ENCODE measurements around the gene NPAS3.

The NPAS3 gene

DNA sequence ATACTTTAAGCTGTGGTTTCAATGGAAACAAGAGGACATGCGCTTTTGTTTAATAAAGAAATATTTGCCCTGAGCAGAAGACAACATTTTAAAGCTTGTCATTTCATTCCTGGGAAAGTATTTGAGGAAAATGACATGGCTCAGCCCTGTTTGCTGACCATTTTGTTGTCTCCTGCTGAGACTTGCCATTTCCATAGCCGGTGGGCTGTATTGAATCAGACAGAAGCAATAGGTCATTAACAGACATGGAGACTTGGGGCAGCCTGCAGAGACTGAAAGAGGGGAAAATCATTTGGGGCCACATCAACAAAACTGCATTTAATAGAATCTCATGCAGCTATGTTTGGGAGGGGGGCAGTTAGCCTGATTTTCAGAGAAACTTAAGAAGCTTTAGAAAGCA is 443.0 kb downstream of the NPAS3 start:
- DNase-seq (ENCODE audit: low read depth): no peak

GRCh38 chr14:33386140-33386539 is 447.5 kb downstream of the NPAS3 start:
- DNase-seq (ENCODE audit: low read depth): no peak

DNA sequence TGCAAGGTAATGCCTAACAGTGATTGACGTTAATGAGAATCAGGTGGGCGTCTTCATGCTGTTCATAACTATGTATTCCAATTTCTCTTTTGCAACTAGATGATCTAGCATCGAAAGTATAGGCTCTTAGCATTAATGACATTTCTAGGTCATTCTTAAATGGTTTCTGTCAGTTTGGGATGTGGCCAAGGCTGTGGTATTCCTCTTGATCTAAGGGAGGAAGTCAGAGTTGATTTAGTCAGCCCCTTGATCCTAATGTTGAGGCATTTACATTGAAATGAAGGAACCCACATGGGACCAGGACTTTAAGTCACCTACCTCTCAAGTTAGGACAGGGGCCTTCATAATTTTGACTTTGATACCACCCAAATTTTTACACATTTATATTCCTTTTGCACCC is 448.1 kb downstream of the NPAS3 start:
- no peak for DNase-seq (ENCODE audit: low read depth)

- DNase-seq (ENCODE audit: low read depth): no peak
These were observed 451.7 kb downstream of the NPAS3 start for GRCh38 chr14:33390335-33390734.

DNA sequence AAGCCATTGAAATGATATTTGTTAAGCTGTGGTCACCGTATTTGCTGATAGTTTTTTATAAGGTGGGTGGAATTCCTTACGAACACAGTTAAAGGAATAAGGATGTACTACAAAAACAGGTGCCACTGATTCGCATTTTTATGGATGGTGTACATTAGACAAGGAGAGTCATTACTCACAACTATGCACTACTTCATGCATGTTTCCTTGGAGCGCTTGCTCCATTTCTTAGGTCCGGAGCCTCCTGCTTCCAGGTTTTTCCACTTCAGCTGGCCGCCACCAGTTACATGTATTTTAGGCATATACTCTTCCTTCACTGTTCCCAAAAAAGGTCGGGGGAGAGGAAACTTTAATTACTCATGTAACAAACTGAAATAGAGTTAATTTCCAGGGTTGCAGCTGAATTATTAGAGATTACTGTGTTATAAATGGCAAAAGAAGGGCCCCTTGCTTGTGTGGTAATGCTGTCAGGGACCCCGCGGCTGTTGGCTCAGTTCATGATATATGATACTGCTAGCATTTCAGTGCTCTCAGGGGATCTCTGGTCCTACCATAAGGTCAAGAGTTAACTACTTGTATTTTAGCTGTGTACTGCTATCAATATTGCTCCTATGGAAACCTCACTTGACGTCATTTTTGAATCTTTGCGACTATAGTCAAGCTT is 454.7 kb downstream of the NPAS3 start:
- DNase-seq (ENCODE audit: low read depth): no peak

DNA sequence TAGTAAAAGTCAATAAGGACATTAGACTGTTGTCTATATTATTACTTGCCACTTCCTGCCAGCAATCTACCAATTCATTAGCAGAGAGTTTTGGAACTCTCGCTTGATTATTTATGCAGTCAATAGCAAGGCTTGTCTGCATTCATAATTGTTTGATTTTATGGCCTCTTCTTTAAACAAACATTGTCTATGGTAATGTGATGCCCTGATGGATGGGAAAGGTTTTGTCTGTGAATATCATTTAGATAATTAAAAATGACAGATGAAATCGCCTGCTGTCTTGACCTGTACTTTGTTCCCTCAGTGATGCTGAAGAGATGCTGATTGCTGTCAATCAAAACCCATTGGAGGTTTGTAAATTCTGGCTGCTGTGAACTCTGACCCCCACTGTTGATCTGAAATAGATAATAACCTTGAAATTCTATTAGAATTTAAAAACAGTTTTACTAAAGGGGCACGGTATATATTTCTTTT is 455.3 kb downstream of the NPAS3 start:
- no peak for DNase-seq (ENCODE audit: low read depth)

DNA sequence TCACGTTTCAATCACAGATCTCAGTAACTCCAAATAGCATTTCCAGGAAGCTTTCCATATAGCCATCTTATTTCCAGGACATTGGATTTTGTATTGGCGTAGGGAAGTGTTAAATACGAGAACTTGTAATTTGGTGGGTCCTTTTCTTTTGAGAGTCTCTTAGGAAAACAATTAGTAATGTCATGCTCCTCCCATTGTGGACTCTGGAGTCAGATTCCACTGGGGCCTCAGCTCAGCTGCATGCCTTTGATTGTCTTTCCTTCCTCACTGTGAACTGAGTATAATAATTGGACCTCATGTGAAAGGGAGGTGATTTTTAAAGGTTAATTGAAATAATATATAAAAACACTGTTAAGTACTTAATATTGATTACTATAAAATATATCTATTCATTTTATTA is 462.6 kb downstream of the NPAS3 start:
- DNase-seq (ENCODE audit: low read depth): no peak

- DNase-seq (ENCODE audit: low read depth): no peak
These were observed 463.9 kb downstream of the NPAS3 start for GRCh38 chr14:33402604-33403003.

DNA sequence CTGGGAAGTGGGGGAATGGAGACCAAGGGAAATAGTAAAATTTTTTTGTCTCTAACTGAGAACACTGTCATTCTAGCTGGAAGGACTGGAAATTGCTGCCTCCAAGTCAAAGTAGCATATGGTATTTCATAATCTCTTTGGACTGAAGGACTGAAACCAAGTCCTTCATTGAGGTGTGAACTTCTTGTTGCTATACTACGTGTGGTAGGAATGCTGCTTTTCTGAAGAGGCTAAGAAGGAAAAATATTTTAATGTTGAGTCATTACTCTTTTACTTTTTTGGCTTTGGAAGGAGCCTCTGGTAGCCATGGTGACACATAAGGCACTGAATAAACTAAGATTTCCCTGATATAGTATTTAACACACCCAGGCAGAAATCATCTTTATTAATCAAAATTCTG is 465.4 kb downstream of the NPAS3 start:
- DNase-seq (ENCODE audit: low read depth): no peak

GRCh38 chr14:33404964-33405574 is 466.4 kb downstream of the NPAS3 start:
- DNase-seq (ENCODE audit: low read depth): no peak

DNA sequence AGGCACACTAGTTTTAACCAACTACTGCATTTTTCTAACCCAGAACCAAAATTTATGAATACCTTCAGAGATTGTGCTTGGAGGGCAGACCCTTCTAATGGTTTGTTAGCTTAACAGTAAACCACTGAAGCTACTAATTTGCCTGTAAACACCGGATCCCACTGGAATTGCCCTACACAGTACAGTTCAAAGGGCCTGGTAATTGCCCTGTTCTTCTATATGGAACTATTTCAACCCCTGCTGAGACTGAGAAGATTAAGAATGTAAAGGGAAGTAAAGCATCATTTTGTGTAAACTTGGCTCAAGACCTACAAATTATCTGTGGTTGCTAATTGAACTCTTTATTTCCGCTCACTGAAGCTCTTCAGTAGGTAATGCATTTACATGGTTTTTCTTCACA is 468.1 kb downstream of the NPAS3 start:
- DNase-seq (ENCODE audit: low read depth): no peak

- DNase-seq (ENCODE audit: low read depth): no peak
These were observed 469.6 kb downstream of the NPAS3 start for GRCh38 chr14:33408291-33408690.

DNA sequence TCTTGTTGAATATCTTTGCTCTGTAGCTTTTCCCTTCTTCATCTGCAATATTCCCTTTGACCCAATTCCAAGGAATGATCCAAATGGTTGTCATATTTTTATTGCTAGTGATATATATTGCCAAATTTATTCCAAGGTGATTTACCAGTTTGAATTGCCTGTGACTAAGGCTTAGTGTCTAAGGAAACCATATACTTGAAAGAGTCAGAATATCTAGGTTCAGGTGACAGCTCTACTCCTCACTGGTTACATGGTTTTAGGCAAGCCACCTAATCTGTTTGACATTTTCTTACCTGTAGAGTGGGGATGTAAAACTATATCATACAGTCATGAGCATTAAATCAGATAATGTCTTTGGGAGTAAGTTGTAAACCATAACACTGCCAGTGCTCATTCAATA is 473.8 kb downstream of the NPAS3 start:
- DNase-seq (ENCODE audit: low read depth): no peak

- DNase-seq (ENCODE audit: low read depth): no peak
These were observed 474.7 kb downstream of the NPAS3 start for GRCh38 chr14:33413381-33413780.

DNA sequence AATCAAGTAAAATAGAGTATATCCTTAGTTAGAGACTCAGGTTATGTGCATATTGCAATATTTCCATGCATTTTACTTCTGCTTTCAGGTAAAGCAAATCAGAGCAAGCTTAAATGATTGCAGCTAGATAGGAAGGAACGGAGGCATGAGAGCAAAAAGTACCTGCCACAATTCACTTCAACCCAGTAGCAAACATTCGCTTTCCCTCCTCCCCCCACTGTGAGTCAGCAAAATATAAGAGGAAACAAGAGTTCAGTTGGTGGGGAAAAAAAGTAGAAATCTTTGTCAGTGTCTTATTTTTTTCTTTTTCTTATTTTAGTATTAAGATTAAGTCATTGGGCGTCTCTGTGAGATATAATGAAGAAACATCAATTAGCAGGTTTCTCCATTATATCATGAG is 475.4 kb downstream of the NPAS3 start:
- no peak for DNase-seq (ENCODE audit: low read depth)

- no peak for DNase-seq (ENCODE audit: low read depth)
These were observed 481.5 kb downstream of the NPAS3 start for GRCh38 chr14:33420051-33420627.

DNA sequence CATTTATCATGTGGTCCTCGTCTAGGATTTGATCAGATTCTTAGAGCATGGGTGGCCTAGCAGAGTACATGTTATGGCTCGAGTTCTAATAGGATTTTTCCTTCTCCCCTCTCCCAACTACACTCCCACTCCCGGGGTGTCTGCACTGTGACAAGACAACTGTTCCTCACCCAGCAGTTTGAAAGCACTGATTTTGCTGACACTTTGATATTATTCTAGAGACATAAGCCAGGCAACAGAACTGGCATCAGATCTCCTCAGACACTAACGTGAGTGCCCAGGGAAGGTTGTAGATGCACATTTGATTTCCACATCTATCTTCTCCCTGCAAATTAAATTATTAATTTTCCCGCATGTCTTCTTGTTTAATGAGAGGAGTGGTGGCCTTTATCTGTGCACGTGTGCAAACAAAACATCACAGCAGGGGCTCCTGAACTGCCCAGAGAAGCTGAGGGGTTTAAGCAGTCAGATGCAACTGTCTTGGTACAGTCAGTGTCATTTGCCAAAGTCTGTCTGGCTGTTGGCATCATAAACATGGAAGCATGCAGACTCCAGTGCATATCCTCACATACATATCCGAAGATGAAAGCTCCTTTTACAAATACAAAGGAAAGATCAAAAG is 491.8 kb downstream of the NPAS3 start:
- DNase-seq (ENCODE audit: low read depth): no peak

- no peak for DNase-seq (ENCODE audit: low read depth)
These were observed 493.8 kb downstream of the NPAS3 start for GRCh38 chr14:33432407-33433023.

DNA sequence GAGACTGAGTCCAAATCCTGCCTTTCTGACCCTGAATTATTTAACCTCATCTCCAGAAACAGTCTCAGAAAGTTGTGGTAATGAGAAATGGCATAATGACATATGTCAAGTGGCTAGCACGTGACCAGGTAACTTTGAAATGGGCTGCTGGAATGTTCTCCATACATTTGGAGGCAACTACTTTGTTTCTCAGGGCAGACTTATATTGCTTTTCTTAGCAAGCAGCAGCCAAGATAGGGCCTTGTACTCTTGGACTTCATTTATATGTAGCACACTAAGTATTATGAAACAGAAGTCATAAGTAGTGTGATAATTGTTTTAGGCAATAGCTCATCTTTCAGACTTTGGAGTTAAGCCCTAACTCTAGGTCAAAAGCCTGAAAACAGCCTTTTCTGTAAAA is 494.7 kb downstream of the NPAS3 start:
- no peak for DNase-seq (ENCODE audit: low read depth)

DNA sequence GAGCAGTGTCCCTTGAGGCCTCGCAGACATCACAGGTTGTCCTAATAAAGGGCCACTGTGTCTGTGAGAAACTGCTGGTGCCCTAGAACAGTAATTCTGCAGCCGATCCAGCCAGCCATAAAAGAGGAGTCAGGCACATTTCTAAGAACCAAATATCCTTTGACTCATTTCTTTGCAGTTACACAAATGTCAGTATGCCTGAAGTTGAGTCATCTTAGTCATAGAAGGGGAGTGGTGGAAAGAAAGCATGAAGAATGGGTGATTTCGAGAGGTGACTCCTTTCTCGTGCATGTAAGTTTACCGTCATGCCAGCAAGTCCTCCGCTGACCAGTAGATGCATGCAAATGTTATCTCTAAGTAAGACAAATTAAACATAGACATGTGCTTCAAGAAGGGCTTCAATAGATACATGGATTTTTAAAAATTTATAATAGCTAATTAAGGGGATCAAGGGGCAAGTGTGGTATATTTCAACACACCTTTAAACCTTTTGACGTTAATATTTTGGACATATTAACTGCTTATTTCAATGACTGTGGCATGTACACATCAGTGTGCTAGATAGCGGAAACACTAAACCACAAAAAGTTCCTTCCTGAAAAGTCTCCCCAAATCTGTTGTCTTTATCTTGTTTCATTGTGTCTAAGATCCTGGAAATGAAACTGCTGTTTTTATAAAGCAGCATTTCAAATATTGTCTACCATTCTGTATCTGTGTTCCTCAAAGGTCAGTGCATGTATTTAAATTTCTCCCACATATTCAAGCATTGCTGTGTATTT is 497.4 kb downstream of the NPAS3 start:
- DNase-seq (ENCODE audit: low read depth): no peak

GRCh38 chr14:33441633-33442032 is 503.0 kb downstream of the NPAS3 start:
- no peak for DNase-seq (ENCODE audit: low read depth)

DNA sequence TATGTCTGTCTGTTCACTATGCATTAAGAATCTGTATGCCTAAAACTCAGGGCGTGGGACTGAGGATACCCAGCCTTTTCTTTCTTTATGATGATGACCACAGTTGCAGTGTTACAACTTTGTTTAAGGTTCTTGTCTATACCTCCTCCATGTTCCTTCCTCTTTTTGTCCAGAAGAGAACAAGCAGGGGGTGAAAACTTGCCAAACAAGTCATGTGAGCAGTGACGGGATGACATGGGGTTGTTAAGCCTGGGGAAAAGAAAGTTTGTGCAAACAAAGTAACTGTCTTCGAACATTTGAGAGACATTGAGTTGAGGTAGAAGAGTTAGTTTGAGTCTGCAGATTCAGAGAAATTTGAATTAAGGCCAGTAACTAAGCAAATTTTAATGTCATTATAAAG is 505.5 kb downstream of the NPAS3 start:
- no peak for DNase-seq (ENCODE audit: low read depth)

Data from stimulated activated CD8-positive, alpha-beta memory T cell treated with anti-CD3 and anti-CD28 coated beads, Interleukin-7, amount 100 ng/mL, for 24 hours (primary cell).